SIG-M5 treated with dmso at 0.1 percent for 504 hours (cell line): ENCODE data around the gene ANKRD66.

Experiments
- DNase-seq: peaks from one replicate; lab custom pipeline; 2025; ENCODE audit not compliant: unreplicated experiment; lab: John Stamatoyannopoulos, UW

The ANKRD66 gene

DNA sequence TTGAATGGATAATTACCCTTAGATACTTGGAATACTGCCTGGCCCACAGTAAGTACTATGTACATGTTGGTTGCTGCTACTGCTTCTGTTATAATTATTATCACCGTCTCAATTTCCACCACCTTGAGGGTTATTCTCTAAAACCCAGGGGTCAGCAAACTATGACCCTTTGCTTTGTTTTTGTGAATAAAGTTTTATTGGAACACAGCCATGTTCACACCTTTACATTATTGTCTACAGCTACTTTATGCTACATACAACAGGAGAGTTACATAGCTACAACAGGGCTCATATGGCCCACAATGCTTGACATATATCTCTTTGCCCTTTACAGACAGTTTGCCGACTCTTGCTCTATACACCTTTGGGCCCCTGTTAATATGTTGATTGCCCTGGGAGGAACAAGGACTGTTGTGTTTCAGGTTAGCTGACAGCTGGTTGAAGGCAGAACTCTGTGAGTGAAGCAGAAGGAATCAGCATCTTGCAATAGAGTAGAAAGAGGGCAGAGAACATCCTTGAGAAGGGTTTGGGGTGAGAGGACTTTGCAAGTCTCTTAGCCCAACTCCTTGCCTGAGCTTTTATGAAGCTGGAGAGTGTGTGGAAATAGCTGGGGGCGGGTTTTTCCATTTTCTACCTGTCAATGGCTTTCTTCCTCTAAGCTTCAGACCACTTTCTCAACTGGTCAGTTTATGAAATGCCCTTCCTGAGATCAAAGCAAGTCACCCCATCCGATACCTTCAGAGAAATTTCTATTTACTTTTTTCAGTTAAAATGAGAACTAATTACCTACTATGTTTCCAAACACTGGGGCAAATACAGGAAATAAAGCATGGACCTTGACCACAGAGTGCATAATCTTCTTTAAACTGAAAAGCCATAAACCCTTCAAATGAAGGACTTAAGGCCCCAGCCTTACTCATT is 43.0 kb downstream of the ANKRD66 start:
- DNase-seq = no peak

DNA sequence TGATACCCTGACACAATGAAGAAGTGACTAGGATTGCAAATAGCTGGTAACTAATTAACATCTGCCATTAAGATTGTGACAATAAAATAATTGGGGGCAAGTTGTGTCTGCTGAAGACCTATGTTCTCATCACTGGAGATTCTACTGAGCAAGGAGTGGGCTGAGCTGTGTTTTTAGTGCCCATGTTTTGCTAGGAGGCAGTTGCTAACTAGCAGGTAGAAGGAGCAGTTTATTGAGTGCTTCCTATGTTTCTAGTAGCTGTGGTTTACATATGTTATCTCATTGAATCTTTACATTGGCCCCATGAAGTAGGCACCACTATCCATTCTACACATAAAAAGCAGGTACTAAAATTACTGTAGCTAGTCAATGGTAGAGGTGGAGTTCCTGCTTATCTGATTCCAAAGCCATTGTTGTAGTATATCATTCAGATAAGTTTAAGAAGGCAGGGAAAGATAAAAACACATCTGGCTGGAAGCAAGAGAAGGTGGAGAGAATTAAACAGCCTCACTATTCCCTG is 43.7 kb downstream of the ANKRD66 start:
- no peak for DNase-seq

DNA sequence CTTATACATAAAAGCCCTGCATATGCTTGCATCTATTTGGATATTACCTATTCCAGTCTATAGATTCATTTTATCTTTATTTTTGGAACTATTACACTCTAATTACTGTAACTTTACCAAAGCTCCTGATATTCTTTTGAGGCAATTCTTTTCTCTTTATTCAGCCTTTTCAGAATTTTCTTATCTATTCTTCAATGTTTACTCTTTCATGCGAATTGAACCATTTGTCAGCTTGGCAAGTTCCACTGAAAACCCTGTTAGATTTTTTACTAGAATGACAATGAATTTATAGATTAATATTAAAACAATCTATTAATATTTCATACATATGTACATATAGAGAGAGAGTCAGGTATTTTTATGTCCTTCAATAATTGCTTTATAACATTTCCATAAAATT is 45.9 kb downstream of the ANKRD66 start:
- no peak for DNase-seq

GRCh38 chr6:46793138-46793537 is 46.4 kb downstream of the ANKRD66 start, which contains the start of gene MEP1A:
Gene MEP1A, plus strand, starts transcription at chr6:46793389. Its CDS starts 10 bp downstream, at chr6:46793399.
- no peak for DNase-seq

DNA sequence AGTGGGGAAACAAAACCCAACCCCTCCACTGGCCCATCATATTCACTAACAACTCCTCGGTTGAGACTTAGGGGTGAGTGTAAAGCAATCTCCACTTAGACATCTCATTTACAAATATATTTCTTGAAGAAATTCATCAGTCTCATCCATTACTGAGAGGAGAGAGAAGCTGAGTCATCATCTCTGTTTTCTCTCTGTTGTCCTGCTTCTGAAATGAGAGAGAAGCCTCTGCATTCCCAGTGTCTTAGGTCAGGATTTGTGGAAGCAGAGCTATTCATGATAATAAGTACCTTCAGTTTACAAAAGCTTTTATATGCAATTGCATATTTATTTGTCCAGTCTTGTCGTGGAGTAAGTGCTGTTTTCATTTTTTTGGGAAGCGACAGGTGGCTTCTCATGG is 47.3 kb downstream of the ANKRD66 start:
- no peak for DNase-seq

- no peak for DNase-seq
These were observed 49.1 kb downstream of the ANKRD66 start for GRCh38 chr6:46795816-46796215.

DNA sequence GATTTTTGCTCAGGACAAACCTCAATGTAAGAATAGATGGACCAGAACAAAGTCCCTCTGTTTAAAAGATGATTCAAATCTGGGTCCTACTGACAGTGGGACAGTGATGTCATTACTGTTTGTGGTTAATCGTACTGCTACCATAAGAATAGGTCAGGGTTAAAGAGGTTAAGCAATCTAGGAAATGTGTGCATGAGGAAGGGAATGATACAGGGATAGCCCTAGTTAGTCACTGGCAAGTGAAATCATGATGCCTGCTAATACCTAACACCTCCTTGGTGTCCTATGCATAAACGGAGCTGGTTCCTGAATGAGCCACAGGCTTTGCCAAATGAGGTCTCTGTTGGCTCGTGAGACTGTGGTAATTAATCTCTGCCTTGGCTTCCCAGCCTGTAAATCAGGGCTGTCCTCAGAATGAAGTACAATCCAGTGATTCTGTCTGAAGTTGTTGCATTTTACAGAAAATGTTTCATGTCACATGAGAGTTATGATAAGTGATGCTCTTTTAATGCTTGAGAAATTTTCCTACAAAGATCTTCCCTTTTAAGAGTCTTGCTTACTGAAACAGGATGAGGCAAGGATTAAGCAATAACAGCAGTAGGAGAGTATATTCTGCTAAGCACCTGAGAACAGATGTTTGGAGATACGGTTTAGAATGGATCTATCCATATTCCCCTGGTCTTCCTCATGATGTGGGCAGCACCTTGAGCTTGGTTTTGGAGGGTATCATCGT is 50.3 kb downstream of the ANKRD66 start:
- no peak for DNase-seq

GRCh38 chr6:46799657-46800056 is 52.9 kb downstream of the ANKRD66 start:
- no peak for DNase-seq

DNA sequence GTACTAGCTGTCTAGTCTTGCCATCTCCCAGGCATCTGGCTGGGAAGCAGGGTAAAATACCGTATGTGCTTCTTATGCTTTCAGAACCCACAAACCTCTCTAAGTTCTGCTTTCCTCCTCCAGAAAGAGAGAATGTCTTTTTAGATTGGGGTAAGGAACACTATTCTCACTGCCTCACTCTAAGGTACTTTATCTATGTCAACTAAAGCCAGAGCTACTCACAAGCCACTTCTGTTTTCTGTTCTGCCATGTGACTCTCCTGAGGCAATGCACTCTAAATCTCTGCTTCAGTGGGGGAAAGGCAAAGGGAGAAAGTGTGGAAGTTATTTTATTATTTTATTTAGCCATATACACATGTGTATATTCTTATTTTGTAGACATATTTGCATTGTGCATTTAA is 62.1 kb downstream of the ANKRD66 start:
- no peak for DNase-seq
